ENCODE measurements around the gene AOX1. TPM values are rescaled to one million over a fixed set of nuclear protein-coding genes. Genes with fewer than 3 reads are reported as not detected.

Gene AOX1
- total RNA-seq, 1 experiment from 2014 or later, result 57.2 TPM

GRCh38 chr2:200716386-200716785, 130.6 kb downstream of the AOX1 start:
- no TSS peak for BruUV-seq (replicated peaks)
- Histone ChIP-seq H3K9ac (ENCODE audit: low read length) (no peak overlapping the region), H2AFZ (ENCODE audit: low read length) (no peak overlapping the region), H3K4me3 (ENCODE audit: low read length) (no peak overlapping the region), H3F3A (ENCODE audit: low read length, unreplicated experiment) (no peaks in the 10 kb centered on the region), H3K4me1 (ENCODE audit: insufficient read depth, low read length) (peaks cover 9% of the 10 kb centered on the region), H3K9me2 (replicated peaks; ENCODE audit: low read length) (no peaks in the 10 kb centered on the region), H3K27ac (ENCODE audit: low read length) (no peak overlapping the region), H3K4me2 (ENCODE audit: low read length) (no peak overlapping the region), H3K79me2 (ENCODE audit: low read length) (no peaks in the 10 kb centered on the region), H4K20me1 (ENCODE audit: low read length) (no peaks in the 10 kb centered on the region), H3K9me3 (ENCODE audit: low read length) (no peaks in the 10 kb centered on the region), H3K36me3 (ENCODE audit: low read depth, low read length) (no peaks in the 10 kb centered on the region), H3K27me3 (ENCODE audit: low read length) (no peaks in the 10 kb centered on the region)
- ChIA-PET POLR2A (ENCODE audit: unreplicated experiment) (interaction anchor here (0.5 kb wide), 1 partner anchor 148 kb away, joined by 3 read pairs; the partner anchor contains the start of gene CLK1), CTCF (interaction anchor here (0.8 kb wide), 1 partner anchor 69 kb away, joined by 3 read pairs; no protein-coding TSS in a partner anchor)
- intact Hi-C loops (cut with micrococcal nuclease), result no loop called here
- ATAC-seq (no peak), DNase-seq (no peak)
- TF ChIP-seq EZH2phosphoT487 (IDR thresholded peaks at IDR 0.05; ENCODE audit: borderline replicate concordance, low read length) (no peak), CTCF (conservative IDR thresholded peaks at IDR 0.05; ENCODE audit: low read depth, low read length) (no peak), EZH2 (IDR thresholded peaks at IDR 0.05; ENCODE audit: low read length, unreplicated experiment) (no peak)

Other genes with a start within 250 kb of the AOX1 start
- gene KCTD18, start 75.9 kb upstream of the AOX1 start, total RNA-seq (2014; rRNA removed), result 10.4 and 13.0 TPM in 2 replicates
- 23.5 and 25.6 TPM in 2 replicates for gene SGO2, start 59.8 kb upstream of the AOX1 start, total RNA-seq (2014; rRNA removed)
- 389 and 626 TPM in 2 replicates for gene BZW1, start 225.9 kb downstream of the AOX1 start, total RNA-seq (2014; rRNA removed)